Measurements from ENCODE around the gene CTRB1. TPM values are rescaled to one million over a fixed set of nuclear protein-coding genes. Genes with fewer than 3 reads are reported as not detected.

The CTRB1 gene
- total and polyA plus RNA-seq, 2 of the 8 experiments (the other 6 are each of a cell fraction or from before 2014, with no cell fraction given): not detected

- Histone ChIP-seq H3K4me3 (ENCODE audit: extremely low read depth in 1 of 4, insufficient read depth in 2 of 4, low read depth in 3 of 4, low read length in 4 of 4) (peak overlapping the region in 1 of 4 experiments; percentile 99; a peak in 3 of 8 replicates), H2AFZ (ENCODE audit: low read length) (no peak overlapping the region), H3K36me3 (ENCODE audit: control insufficient read depth in 2 of 4, insufficient read depth in 4 of 4, low read length in 3 of 4) (no peaks in the 10 kb centered on the region), H3K23me2 (ENCODE audit: low read depth, low read length) (peaks cover 11% of the 10 kb centered on the region; the same call in 1 of the 2 replicates), H2AK5ac (ENCODE audit: low read depth, low read length) (no peak overlapping the region), H3K23ac (ENCODE audit: insufficient read length) (no peak overlapping the region), H3K27me3 (replicated peaks in 1 of 4; ENCODE audit: control insufficient read depth in 3 of 4, extremely low read depth in 1 of 4, insufficient read depth in 3 of 4, low read length in 3 of 4) (no peaks in the 10 kb centered on the region), H4K8ac (ENCODE audit: extremely low read depth, insufficient read depth, low read length) (no peak overlapping the region), H3K4me2 (ENCODE audit: insufficient read depth in 1 of 2, low read depth in 2 of 2, low read length in 2 of 2) (peak overlapping the region; percentile 79 to 92; a peak in 3 of 4 replicates), H3K79me1 (ENCODE audit: low read depth, low read length) (peaks cover 26% of the 10 kb centered on the region), H3K56ac (replicated peaks; ENCODE audit: insufficient read length, low read depth, low read length) (no peak overlapping the region), H3K79me2 (ENCODE audit: control insufficient read depth in 1 of 2, insufficient read depth in 2 of 2, low read length in 2 of 2) (peaks cover 0 to 63% of the 10 kb centered on the region in 2 experiments; a peak in 2 of 4 replicates), H3K18ac (ENCODE audit: extremely low read depth, low read length) (no peak overlapping the region), H3K9me3 (ENCODE audit: insufficient read depth in 2 of 2, low read depth in 1 of 2, low read length in 1 of 2) (no peaks in the 10 kb centered on the region), H4K5ac (ENCODE audit: insufficient read length, low read depth, low read length) (no peak overlapping the region), H3K4ac (replicated peaks; ENCODE audit: insufficient read length, low read depth, low read length) (no peak overlapping the region), H3K4me1 (replicated peaks in 1 of 4; ENCODE audit: control insufficient read depth in 3 of 4, insufficient read depth in 4 of 4, low read length in 3 of 4) (peaks cover 0 to 31% (median 25%) of the 10 kb centered on the region in 4 experiments; a peak in 6 of 7 replicates), H3K9ac (replicated peaks in 1 of 4; ENCODE audit: extremely low read depth in 1 of 4, low read depth in 3 of 4, low read length in 3 of 4) (no peak overlapping the region), H2BK5ac (ENCODE audit: low read depth, low read length) (no peak overlapping the region; the same call in 1 of the 2 replicates), H2BK15ac (ENCODE audit: low read length) (no peak overlapping the region), H4K20me1 (replicated peaks in 1 of 2; ENCODE audit: control insufficient read depth in 1 of 2, insufficient read depth in 2 of 2, low read length in 2 of 2) (peaks cover 15 to 28% of the 10 kb centered on the region in 2 experiments), H2BK20ac (ENCODE audit: low read length) (no peak overlapping the region), H2BK120ac (replicated peaks; ENCODE audit: low read depth, low read length) (no peak overlapping the region), H2BK12ac (ENCODE audit: low read depth, low read length) (no peak overlapping the region), H4K91ac (replicated peaks; ENCODE audit: insufficient read length, low read length) (no peak overlapping the region), H3K14ac (ENCODE audit: insufficient read length) (no peak overlapping the region), H3K27ac (ENCODE audit: low read depth, low read length) (no peak overlapping the region)
- DNase-seq (ENCODE audit: low read depth in 1 of 2, low spot score in 2 of 2) (no peak), FAIRE-seq (no peak)
- 92% methylated on average over 8 of the region's 8 CpGs; no CpG with 5 or more reads in 1 of the 2 experiments for WGBS, 2 experiments (ENCODE audit: extremely low coverage in 1 of 2, insufficient coverage in 1 of 2, insufficient read length in 1 of 2, insufficient replicate concordance in 2 of 2, low coverage in 1 of 2, low lambda C conversion rate in 2 of 2, missing lambda C conversion rate in 1 of 2)
- ChIA-PET POLR2A (ENCODE audit: partially characterized antibody) (interaction anchor here (1.2 to 9.2 kb wide), 5 partner anchors 11 to 55 kb away, joined by 3 to 158 read pairs (median 4); partner anchors contain the start of gene BCAR1), CTCF (ENCODE audit: partially characterized antibody) (interaction anchor here (0.9 to 1.3 kb wide), 4 partner anchors 9 to 123 kb away, joined by 3 to 7 read pairs (median 4); no protein-coding TSS in a partner anchor)
- no peak for TF ChIP-seq MAFK (IDR thresholded peaks at IDR 0.05; ENCODE audit: low read depth, low read length)
- TF ChIP-seq ZNF274 (IDR thresholded peaks at IDR 0.05; ENCODE audit: borderline replicate concordance, extremely low read depth, low read length): no peak
- no peak for TF ChIP-seq SIX5 (IDR thresholded peaks at IDR 0.05; ENCODE audit: low read depth, low read length)
- TF ChIP-seq CBX5 (IDR thresholded peaks at IDR 0.05; ENCODE audit: low read depth, low read length): no peak
- TF ChIP-seq TCF12 (IDR thresholded peaks at IDR 0.05; ENCODE audit: low read depth, low read length): no peak
- TF ChIP-seq PHF8 (conservative IDR thresholded peaks at IDR 0.05; ENCODE audit: low read depth, low read length): no peak
- TF ChIP-seq SIN3A (conservative IDR thresholded peaks at IDR 0.05 in 1 of 2, IDR thresholded peaks at IDR 0.05 in 1 of 2; ENCODE audit: low read depth in 1 of 2, low read length in 2 of 2): no peak
- no peak for TF ChIP-seq TBP (IDR thresholded peaks at IDR 0.05; ENCODE audit: low read depth, low read length)
These were observed 45.2 kb downstream of the CTRB1 start for GRCh38 chr16:75263963-75264445.
